ENCODE data around the gene B9D1.

- TF ChIP-seq, protein P1, sequence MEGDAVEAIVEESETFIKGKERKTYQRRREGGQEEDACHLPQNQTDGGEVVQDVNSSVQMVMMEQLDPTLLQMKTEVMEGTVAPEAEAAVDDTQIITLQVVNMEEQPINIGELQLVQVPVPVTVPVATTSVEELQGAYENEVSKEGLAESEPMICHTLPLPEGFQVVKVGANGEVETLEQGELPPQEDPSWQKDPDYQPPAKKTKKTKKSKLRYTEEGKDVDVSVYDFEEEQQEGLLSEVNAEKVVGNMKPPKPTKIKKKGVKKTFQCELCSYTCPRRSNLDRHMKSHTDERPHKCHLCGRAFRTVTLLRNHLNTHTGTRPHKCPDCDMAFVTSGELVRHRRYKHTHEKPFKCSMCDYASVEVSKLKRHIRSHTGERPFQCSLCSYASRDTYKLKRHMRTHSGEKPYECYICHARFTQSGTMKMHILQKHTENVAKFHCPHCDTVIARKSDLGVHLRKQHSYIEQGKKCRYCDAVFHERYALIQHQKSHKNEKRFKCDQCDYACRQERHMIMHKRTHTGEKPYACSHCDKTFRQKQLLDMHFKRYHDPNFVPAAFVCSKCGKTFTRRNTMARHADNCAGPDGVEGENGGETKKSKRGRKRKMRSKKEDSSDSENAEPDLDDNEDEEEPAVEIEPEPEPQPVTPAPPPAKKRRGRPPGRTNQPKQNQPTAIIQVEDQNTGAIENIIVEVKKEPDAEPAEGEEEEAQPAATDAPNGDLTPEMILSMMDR (IDR thresholded peaks at IDR 0.05): no peak
- no peak for TF ChIP-seq POLR2A (IDR thresholded peaks at IDR 0.05)
Observed at GRCh38 chr17:19382531-19383444, 20.3 kb upstream of the B9D1 start.
